Measurements from ENCODE around the gene ATP6V0C.

DNA sequence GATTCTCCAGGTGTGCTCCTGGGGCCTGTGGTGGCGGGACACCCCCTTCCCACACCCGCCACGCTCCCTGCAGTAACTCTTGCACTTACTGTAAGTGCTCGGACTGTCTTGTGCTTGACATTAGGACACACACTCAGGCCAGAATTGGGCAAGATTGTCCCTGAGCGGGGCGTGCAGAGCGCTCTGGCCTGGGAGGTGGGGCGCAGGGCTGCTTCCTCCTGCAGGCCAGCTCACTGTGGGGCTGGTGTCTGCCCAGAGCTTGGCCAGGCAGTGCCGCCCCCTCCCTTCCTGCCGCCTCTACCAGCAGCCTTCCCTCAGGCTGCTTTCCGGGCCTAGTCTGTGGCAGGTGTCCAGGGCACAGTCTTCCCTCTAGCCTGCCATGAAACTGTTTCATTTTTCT lies 6.1 kb upstream of the ATP6V0C start:
- TF ChIP-seq, protein P1, sequence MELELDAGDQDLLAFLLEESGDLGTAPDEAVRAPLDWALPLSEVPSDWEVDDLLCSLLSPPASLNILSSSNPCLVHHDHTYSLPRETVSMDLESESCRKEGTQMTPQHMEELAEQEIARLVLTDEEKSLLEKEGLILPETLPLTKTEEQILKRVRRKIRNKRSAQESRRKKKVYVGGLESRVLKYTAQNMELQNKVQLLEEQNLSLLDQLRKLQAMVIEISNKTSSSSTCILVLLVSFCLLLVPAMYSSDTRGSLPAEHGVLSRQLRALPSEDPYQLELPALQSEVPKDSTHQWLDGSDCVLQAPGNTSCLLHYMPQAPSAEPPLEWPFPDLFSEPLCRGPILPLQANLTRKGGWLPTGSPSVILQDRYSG (CRISPR knock-in tag; IDR thresholded peaks at IDR 0.05) = no peak
- TF ChIP-seq PCBP2 (optimal IDR thresholded peaks at IDR 0.05; ENCODE audit: low read depth, low read length, poor library complexity, severe bottlenecking) = no peak
